ENCODE results near the gene BTBD10.
A peak's percentile ranks its signal among the peaks of the same experiment; 100 is the strongest.

BTBD10 gene

DNA sequence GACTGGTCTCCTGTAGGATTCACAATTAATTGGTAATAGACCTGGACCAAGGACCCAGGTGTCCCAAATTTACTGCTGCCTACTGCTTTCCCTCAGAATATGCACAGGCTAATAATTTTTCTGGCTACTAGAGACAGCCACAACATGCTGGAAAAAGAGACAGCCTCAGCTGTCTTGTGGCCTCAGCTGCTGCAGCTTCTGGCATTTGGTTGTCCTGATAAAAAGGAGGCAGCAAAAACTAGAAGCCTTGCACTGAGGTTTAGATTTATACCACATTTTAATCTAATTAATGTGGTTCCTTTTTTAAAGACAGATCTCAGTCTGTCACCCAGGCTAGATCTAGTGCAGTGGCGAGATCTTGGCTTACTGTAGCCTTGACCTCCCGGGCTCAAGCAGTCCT, 89.8 kb downstream of the BTBD10 start:
- DNase-seq (ENCODE audit: low spot score) = no peak

- peak; percentile 26 for DNase-seq (ENCODE audit: low spot score)
These were observed 95.0 kb downstream of the BTBD10 start for GRCh38 chr11:13368041-13368446.

- no peak for DNase-seq (ENCODE audit: low spot score)
These were observed 95.9 kb downstream of the BTBD10 start for GRCh38 chr11:13367115-13367514.

GRCh38 chr11:13366266-13367026, 96.6 kb downstream of the BTBD10 start:
- DNase-seq (ENCODE audit: low spot score) = no peak

GRCh38 chr11:13364388-13364787, 98.6 kb downstream of the BTBD10 start:
- DNase-seq (ENCODE audit: low spot score) = no peak

DNA sequence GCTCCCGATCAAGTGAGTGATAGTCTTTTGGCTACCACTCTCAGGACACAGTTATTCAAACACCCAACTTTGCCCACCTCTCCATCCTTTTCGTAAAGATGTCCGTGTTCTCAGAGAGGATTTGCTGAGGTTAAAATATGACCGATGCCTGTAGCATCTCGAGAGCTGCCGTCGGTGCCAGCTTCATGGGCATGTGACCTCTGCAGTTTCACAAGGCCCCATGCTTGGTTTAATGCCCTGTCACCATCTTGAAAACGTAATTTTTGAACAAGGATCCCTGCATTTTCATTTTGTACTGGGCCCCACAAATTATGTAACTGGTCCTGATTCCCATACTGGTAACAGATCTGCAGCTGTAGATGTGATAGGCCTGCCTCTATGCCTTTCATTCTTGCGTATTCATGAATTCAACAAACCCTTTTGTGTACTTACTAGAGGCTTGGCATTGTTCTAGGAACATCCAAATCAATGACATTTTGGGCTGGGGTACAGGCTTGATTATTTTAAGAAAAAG, 100.4 kb downstream of the BTBD10 start:
- DNase-seq (ENCODE audit: low spot score) = no peak

GRCh38 chr11:13358596-13359270, 104.3 kb downstream of the BTBD10 start:
- peak; percentile 35 for DNase-seq (ENCODE audit: low spot score)

DNA sequence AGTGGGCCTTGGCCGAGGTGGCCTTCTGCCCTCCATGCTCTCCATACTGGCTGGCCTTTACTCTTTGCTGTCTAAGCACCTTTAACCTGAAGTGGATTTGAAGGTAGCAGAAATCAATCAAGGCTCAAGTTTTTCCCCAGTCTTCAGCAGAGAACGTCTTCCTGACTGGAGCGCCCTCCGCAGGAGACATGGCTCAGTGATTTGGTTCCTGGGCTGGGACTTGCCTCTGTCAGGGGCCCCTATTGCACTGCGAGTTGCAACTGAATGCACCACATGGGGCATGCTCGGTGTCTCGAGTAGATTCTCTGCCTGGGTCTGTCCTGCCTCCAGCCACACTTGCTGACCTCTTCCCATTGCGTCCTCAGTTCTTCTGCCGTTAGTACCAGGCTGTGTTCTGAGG, 105.8 kb downstream of the BTBD10 start:
- DNase-seq (ENCODE audit: low spot score) = no peak

DNA sequence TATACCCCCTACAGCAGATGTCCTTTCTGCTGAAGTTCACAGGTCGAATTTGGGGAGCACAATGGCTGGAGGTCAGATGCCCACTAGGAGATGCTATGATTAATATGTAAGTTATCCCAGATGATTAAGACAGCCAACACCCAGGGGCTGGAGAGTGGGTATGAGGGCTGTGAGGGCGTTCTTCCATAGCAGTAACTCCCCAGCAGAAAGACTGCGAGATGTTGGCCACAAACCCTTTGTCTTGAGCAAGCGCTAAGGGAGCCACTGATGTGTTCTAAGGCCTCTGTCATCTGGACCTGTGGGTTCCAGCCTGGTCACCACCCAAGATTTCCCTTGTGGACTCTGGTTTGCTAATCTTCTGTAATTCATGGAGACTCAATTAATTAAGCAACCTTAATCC, 107.8 kb downstream of the BTBD10 start:
- DNase-seq (ENCODE audit: low spot score) = no peak

DNA sequence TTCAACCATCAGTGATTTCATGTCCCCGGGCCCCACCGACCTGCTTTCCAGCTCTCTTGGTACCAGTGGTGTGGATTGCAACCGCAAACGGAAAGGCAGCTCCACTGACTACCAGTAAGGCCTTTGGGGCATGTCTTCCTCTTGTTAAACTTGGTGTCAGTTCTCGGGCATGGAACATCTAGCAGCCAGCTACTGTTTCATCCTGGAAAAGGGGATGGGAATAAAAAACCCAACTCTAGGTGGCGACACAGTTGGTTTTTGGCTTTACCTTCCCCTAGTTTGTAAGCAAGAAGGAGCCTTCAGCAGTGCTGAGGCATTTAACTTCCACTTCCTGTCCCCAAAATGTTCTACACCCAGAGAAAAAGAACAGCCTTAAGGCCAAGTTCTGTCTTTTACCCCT, 108.7 kb downstream of the BTBD10 start:
- peak; percentile 31 for DNase-seq (ENCODE audit: low spot score)

DNA sequence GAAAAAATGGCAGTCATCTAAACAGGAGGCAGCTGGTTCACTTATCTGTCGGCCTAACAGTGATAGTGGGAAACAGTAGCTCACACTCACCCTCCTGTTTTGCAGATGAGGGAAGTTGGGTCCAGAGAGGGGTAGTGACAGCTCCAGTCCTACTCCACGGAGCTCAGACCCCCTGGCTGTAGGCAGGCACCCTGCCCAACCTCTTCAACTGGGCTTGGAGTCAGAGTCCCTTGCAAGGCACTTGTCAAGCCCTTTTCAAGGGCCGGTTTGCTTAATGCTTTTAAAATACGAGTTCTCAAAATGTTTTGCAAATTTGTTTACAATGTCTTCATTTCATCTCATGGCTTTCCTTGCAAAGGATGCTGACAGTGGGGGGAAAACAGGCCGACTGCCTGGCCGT, 110.3 kb downstream of the BTBD10 start:
- no peak for DNase-seq (ENCODE audit: low spot score)

GRCh38 chr11:13349581-13349980, 113.4 kb downstream of the BTBD10 start:
- DNase-seq (ENCODE audit: low spot score) = no peak

DNA sequence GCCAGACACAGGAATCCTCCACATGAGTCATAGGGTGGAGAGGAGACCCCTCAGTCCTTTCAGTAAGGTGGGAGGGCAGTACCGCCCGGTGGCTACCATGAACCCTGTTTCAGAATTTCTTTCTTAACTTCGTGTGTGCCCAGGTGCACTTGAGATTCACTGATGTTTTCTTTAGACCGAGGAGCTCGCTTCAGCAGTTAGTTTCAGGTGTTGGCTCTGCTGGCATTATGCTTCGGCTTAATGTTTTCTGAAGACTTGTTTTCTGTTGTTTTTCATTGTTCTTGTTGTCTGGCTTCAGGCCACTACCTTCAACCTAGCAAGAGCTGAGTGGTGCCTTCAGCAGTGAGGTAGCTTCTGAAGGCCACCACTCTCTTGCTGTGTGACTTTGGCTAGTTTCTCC, 114.0 kb downstream of the BTBD10 start:
- DNase-seq (ENCODE audit: low spot score) = no peak

DNA sequence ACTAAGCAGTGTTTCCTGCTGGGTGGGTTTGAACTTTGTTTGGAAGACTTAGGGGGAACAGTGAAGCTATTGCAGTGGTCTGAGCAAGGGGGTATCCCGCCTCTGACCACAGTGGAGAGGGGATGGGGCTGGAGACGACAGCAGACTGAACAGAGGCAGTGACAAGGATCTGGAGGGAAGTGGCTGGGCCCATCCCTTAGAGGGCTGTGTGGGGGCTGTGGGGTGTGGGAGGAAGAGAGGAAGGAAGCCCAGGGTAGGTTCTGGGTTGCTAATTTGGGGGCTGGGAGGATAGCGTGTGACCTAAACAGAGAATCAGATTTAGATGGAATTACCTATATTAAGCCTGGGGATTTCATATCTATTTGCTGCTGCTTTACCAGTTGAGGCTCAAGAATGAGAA, 114.7 kb downstream of the BTBD10 start:
- no peak for DNase-seq (ENCODE audit: low spot score)

- DNase-seq (ENCODE audit: low spot score) = no peak
These were observed 115.1 kb downstream of the BTBD10 start for GRCh38 chr11:13347901-13348300.

- DNase-seq (ENCODE audit: low spot score) = no peak
These were observed 116.6 kb downstream of the BTBD10 start for GRCh38 chr11:13346470-13346869.

DNA sequence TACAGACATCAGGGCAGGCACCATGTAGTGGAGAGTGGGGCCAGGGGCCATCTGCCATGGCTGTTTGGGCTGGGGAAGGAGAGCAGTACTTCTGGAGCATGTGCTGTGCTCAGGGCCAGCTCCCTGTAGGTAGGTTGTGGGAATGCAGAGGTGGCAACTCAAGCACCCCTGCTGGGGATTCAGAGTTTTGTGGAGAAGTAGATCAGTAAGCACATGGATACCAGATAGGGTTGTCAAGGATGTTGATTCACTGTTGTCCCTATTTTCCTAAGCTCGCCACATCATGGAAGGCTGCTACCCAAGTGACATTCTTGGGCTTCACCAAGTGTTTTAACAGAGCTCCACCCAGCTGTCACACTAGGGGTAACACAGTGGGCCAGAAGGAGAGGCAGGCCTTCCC, 118.2 kb downstream of the BTBD10 start:
- DNase-seq (ENCODE audit: low spot score) = no peak

GRCh38 chr11:13343931-13344717, 118.9 kb downstream of the BTBD10 start:
- peak; percentile 83 for DNase-seq (ENCODE audit: low spot score)

GRCh38 chr11:13343067-13343466, 120.0 kb downstream of the BTBD10 start:
- no peak for DNase-seq (ENCODE audit: low spot score)

DNA sequence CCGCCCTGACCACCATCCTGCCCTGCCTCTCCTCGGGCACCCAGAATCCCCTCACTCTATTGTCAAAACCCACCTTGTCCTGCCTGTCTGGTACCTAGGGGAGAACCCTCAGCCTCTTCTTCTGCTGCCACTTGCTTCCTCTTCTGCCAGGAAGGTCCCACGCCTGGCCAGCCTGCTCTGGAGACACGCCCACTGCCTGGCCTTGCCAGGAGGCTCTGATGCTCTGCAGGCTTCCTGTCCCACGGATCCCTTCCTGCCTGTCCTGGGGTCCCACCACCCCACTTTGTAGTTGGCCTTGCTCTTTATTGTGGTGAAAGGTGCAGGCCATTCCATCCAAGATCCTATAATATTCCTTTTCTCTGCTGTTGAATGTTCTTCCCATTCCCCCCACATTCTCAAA, 122.0 kb downstream of the BTBD10 start:
- no peak for DNase-seq (ENCODE audit: low spot score)

DNA sequence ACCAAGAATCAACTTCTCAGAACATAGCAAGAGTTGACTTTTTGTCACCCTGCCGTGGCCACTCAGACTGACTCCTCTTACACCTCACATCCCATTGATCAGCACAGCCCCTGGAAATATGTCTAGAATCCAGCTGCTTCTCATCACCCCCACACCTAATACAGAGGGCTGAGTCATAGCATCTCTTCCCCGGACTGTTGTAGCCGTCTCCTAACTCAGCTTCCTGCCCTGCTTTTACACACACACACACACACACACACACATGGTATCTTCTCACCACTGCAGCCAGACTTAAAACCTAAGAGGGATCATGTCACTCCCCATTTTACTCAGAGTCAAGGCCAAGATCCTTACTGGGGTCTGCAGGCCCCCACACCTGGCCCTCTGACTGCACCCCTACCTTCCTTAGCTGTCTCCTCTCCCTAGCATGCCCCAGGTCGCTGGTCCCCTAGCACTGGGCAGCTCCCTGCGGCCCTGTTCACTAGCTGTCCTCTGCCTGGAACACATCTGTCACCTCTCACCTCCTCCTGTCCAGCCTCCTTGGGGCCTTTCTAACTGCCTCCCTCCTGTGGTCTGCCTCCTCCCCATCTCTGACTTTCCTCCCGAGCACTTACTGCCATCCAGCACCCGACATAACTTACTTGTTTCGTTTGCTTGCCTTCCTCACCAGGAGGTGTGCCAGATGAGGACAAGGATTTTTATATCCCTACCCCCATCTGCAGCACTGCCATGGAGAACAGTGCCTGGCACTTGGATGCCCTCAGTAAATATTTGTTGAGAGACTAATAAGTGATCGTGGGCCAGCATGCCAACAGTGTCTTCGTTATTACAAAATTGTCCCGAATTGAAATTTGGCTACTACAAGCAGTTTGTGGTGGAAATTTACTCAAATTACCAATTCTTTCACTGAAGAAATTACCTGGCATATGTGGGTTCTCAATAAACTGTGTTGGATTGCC, 123.5 kb downstream of the BTBD10 start:
- peak; percentile 90 for DNase-seq (ENCODE audit: low spot score)
